Activated CD4-positive, alpha-beta T cell treated with anti-CD3 and anti-CD28 coated beads for 48 hours (primary cell): ENCODE measurements around the gene USP48.
"Not testable (repeated sequence)": the region's sequence is repeated elsewhere in the genome, so short reads cannot be mapped to it uniquely, and the experiment has no call there.

Experiments used
- DNase-seq: peaks from one replicate; pipeline ENCODE4 v3.0.0-alpha.2; 2020

Gene USP48

DNA sequence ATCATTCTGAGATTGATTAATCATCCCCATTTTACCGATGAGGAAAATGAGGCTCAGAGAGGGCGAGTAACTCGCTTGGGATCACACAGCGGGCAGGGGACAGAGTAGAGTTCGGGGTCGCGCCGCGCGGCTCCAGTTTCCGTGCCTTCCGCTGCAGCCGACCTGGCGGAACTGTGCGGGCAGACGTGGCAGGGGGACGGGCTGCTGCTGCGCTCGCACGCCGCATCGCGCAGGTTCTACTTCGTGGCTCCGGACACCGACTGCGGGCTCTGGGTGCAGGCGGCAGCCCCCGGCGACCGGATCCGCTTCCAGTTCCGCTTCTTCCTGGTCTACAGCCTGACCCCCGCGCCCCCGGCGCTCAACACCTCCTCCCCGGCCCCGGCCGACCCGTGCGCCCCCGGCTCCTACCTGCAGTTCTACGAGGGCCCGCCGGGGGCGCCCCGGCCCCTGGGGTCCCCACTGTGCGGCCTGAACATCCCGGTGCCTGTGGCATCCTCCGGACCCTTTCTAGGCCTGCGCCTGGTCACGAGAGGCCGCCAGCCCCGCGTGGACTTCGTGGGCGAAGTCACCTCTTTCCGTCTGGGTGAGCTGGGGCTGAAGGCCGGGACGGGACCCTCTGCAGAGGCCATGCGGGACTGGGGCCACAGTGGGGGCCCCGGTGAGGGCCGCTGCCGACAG is 31.4 kb upstream of the USP48 start:
- DNase-seq = peak; percentile 48

DNA sequence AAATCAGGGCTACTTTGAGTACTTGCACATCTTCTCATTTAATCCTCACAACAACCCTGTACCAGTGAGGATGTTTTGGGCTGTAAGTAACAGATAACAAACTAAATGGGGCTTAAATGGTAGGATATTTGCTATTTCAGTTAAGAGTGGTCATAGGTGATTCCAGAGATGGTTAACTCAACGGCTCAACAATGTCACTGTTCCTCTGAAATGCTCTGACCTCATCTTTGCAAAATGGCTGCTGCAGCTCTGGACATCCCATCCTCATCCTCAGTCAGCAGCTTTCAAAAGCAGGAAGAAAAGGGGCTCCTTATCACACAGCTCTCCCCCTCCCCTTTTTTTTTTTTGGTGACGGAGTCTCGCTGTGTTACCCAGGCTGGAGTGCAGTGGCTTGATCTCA is 30.6 kb upstream of the USP48 start:
- DNase-seq = no peak

DNA sequence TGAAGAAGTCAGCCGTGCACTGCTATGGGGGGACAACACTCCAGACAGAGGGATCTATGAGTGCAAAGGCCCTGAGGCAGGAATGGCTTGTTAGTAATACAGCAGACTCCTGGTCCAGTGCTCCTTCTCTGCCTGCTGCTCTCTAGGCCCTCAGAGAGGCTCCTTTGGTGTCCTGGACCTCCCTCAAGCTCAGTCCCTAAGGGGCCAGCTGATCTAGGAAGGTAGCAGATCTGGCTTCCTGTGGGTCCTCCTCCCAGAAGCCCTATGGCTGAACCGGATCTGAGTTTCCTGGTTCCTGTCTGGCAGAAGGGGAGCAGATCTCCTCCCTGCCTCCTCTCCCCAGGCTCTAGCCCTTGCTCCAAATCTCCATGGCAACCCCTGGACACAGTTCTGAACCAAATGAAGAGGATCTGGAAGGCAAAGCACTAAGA is 28.9 kb upstream of the USP48 start, which contains the start of gene LDLRAD2:
TSS of gene LDLRAD2 (plus strand) at position 391 of the 431 bp plus-strand sequence. CDS start 187 bp downstream, outside the sequence.
- DNase-seq = no peak

DNA sequence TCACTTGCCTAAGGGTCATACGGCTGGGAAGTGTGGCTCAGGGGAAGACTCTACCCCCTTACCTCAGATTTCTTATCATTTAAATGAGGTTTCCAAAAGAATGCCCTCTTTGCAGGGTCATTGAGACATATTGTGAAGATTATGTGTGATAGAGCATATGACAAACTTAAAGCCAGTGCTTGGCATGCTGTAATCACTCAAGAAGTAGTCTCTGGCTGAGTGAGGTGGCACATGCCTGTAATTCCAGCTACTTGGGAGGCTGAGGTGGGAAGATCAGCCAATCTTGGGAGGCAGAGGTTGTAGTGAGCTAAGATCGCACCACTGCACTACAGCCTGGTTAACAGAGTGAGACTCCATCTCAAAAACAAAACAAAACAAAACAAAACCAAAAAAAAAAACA is 21.6 kb upstream of the USP48 start:
- DNase-seq = no peak

DNA sequence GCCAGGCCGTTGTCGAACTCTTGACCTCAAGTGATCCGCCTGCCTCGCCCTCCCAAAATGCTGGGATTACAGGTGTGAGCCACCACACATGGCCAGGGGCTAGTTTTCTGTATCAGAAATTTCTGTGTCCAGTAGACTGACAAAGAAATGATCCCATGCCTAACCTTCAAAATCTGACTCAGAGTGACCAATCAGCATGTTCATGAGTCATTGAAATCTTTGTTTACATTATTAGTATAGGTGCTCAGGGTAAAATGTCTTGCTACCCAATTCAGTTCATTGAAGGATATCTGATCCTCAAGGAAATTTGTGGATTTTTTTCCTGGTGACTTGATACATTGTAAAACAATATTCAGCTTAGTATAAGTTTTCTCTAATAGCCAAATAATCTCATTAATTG is 18.2 kb upstream of the USP48 start:
- no peak for DNase-seq

DNA sequence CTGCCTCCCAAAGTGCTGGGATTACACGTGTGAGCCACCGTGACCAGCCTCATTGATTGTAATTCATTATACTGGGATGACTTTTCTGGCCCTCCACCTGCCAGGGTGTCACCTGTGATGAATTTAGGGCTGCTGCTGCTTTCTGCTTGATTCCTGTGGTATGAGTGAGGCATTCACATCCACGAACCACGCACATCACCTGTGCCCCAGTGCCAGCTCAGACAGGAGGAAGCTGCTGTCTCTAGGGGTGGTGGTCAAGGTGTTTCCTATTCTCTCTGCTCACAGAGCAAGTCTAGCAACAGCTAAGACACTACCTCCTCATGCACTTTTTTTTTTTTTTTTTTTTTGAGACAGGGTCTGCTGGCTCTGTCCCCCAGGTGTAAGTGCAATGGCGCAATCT is 16.8 kb upstream of the USP48 start:
- no peak for DNase-seq

DNA sequence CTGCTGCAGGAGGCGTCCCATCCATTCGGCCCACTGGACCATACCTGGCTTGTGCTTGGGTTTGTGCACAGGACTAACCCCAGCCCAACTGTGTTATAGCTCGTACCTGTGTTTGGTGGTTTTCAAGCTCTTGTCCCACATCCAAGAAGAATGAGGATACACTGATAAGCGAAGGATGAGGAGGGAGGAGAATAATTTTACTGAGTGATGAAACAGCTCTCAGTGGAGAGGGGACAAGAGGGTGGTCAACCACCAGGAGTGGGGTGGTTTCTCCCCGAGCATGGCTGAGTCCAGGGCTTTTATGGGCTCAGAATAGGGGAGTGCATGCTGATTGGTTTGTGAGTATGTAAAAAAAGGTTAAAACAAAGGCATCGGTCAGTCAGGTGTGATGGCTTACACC is 12.1 kb upstream of the USP48 start:
- no peak for DNase-seq

DNA sequence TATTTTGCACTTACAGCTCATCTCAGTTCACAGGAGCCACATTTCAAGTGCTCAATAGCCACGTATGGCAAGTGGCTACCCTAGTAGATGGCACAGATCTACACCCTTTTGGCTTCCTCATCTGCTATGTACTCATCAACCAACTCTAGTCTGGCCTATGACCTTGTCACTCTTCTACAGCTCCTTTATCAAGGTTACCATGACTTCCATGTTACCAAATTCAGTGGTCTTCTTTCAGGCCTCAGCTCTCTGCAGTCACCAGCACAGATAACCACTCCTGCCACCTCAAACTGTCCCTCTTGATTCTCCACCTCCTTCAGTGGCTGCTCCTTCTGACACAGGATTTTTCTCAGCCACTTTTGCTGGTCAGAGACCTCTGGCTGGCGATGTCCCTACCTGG is 11.7 kb upstream of the USP48 start:
- DNase-seq = no peak

DNA sequence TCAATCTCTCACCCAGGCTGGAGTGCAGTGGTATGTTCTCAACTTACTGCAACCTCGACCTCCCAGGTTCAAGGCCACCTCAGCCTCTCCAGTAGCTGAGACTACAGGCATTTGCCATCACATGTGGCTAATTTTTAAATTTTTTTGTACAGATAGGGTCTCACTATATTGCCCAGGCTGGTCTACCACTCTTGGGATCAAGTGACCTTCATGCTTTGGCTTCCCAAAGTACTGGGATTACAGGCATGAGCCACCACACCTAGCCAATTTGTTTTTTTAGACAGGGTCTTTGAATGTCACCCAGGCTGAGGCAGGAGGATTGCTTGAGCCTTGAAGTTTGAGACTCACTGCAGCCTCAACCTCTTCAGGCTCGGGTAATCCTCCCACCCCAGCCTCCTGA is 10.2 kb upstream of the USP48 start:
- no peak for DNase-seq

DNA sequence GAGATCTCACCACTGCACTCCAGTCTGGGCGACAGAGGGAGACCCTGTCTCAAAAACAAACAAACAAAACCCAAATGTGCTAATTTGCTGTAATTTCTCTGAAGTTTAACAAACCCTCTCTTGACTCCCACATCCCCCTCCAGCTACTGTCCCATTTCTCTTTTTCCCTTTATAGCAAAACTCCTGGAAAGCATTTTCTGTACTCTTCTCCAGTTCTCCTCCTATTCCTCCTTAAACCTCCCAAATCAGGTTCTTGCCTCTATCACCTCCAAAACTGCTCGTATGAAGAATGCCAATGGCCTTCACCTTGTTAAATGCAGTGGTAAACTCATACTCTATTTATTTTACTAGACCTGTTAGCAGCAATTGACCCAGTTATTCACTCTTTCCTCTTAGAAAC is 3.7 kb upstream of the USP48 start:
- DNase-seq = no peak

DNA sequence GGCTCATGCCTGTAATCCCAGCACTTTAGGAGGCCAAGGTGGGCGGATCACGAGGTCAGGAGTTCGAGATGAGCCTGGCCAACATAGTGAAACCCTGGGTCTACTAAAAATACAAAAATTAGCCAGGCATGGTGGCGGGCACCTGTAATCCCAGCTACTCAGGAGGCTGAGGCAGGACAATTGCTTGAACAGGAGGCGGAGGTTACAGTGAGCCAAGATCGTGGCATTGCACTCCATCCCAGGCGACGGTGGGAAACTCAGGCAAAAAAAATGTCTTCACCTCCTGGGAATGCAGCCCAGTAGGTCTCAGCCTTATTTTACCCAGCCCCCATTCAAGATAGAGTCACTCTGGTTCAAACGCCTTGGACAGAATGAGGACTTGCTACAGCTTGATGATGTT is 2.8 kb upstream of the USP48 start:
- DNase-seq = not testable (repeated sequence)

DNA sequence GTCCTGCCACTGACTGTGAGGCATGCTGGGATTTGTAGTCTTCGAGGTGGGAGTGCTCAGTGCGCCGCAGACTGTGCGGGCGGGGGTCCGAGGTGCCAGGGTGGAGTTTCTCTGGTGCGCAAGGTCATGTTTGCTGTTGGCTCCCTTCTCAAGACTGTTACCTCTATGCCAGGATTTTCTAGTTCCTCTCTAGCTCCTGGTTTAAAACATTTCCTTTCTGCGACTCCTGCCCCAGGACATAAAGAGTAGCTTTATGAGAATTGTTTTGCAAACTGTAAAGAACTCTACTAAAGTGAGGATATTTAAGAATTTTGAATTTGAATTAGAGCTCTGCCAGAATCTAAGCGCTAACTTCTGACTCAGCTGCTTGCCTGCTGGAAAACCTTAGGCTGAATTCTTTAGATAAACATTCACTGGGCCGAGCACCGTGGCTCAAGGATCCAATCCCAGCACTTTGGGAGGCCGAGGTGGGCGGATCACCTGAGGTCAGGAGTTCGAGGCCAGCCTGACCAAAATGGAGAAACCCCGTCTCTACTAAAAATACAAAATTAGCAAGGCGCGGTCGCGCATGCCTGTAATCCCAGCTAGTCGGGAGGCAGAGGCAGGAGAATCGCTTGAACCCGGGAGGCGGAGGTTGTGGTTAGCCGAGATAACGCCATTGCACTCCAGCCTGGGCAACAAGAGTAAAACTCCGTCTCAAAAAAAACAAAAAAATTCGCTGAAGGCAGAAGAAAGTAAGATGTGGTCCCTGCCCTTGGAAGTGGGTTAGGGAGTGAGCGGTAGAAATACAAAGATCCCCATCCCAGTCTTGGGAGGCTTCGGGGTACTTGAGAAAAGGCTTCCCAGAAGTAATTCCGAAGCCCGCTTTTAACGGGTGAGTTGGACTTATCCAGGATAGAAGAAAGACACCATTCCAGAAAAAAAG is 992 bp upstream of the USP48 start:
- no peak for DNase-seq

DNA sequence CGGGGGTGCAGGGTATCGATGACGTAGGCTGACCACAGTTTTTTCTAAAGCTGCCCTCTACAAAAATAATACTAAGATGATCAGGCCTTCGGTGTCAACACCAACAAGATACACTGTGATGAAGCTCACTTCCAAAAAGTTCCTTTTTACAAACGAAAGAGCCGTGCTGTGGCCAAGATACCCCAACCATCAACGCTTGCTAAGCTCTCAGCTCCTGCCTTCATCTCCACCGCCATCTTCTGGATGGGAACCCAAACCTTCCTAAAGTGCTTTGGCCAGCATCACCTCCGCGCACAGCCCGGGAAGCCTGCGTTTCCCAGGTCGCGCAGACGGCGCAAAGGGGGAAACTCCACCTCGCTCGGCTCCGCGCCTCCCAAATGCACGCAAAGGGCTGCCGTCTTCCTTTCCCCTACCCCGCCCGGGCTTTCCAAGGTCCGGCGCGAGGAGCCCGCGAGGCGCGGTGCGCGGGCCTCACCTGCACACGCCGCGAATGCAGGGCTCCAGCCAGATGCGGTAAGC is 541 bp downstream of the USP48 start:
- peak; percentile 64 for DNase-seq

DNA sequence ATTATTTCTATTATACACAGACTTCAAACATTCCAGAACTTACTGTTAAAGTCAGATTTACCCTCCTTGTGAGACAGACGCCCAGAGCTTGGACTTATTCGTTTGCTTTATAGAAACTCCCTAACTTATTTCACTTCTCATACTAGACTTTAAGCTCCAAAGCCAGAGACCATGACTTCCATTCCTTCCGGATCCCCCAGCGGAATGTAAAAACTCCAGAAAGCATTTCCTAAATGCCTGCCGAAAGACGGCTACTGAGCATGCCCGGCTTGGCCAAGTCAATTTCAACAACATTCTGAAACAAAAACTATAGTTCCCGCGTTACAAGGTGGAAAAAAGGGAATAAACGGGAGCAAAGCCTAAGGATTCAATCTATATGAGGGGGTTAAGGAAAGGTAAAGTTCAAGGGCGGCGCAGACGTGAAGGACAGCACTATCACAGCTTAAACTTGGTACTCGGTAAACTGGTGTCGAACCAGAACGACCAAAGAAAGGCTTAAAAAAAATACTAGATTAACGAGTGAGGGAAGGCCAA is 1.1 kb downstream of the USP48 start:
- no peak for DNase-seq

DNA sequence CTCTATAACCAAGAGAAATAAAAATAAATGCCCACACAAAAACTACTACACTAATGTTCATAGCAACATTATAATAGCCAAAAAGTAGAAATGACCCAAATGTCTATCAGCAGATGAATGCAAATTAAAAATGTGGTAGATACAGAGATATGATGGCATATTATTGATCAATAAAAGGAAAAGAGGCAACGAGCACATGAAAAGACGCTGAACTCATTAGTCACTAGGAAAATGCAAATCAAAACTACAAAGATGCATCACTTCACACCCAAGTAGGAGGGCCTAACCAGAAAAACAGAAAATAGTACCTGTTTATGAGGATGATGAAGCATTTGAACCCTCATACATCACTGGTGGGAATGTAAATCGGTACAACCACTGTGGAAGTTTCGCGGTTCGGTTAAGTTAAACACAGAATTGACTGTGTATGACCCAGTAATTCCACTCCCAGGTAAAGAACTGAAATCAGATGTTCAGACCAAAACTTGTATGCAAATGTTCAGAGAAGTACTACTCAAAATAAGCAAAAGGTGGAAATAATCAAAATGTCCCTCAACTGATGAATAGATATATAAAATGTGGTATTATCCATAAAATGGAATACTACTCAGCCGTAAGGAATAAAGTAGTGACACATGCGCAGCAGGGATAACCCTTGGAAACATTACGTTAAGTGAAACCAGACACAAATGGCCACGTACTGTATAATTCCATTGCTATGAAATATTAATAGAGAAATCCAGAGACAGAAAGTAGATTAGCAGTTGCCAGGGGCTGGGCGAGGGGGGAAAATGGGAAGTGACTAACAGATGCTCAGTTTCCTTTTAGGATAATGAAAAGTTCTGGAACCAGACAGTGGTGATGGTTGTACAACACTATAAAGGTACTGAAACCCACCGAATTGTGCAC is 3.1 kb downstream of the USP48 start:
- peak; percentile 67 for DNase-seq

DNA sequence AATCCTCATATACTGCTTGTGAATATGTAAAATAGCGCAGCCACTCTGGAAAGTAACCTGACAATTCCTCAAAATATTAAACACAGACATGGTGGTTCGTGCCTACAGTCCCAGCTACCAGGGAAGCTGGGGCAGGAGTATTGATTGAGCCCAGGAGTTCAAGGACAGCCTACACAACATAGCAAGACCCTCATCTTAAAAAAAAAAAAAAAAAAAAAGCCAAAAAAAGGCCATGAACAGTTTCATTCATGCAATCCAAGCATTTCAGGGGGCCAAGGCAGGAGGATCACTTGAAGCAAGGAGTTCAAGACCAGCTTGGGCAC is 4.6 kb downstream of the USP48 start:
- DNase-seq = no peak

DNA sequence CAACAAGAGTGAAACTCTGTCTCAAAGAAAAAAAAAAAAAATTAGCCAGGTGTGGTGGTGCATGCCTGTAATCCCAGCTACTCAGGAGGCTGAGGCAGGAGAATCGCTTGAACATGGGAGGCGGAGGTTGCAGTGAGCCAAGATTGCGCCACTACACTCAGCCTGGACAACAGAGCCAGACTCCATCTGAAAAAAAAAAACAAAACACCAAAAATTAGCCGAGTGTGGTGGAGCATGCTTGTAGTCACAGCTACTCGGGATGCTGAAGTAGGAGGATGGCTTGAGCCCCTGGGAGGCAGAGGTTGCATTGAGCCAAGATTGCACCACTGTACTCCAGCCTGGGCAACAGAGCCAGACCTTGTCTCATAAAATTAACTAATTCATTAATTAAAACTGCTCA is 6.0 kb downstream of the USP48 start:
- DNase-seq = not testable (repeated sequence)

DNA sequence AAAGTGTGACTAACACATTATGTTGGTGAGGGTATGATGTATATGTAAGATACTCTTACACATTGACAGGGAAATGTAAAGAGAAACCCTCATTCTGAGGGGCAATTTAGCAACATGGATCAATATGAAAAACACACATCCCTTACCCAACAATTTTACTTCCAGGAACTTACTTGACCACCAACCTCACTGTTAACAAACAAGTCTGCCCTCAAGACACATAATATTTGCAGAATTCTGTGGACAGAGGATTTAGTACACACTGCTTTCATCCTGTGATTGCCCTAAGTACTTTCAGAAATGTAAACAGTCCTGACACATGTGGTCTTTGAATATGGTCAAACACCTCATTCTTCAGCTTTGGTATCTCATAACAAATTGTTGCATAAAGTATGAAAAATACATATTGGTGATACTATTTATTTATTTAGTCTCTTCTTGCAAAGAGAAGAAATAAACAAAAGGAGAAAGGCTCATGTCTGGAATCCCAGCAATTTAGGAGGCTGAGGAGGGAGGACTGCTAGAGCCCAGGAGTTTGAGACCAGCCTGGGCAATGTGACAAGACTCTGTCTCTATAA is 6.9 kb downstream of the USP48 start:
- no peak for DNase-seq

DNA sequence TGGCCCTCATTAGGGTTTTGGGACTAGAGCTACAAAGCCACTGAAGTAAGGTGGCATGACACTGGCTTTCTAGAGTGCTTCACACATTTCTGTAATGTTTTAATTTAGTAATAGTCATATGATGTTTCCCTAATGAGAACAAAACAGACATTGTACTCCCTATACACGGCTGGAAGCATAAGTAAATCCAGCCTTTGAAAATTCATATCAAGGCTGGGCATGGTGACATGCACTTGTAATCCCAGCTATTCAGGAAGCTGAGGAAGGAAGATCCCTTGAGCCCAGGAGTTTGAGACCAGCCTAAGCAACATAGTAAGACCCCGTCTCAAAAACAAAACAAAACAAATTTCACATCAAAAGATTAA is 7.4 kb downstream of the USP48 start:
- DNase-seq = no peak

DNA sequence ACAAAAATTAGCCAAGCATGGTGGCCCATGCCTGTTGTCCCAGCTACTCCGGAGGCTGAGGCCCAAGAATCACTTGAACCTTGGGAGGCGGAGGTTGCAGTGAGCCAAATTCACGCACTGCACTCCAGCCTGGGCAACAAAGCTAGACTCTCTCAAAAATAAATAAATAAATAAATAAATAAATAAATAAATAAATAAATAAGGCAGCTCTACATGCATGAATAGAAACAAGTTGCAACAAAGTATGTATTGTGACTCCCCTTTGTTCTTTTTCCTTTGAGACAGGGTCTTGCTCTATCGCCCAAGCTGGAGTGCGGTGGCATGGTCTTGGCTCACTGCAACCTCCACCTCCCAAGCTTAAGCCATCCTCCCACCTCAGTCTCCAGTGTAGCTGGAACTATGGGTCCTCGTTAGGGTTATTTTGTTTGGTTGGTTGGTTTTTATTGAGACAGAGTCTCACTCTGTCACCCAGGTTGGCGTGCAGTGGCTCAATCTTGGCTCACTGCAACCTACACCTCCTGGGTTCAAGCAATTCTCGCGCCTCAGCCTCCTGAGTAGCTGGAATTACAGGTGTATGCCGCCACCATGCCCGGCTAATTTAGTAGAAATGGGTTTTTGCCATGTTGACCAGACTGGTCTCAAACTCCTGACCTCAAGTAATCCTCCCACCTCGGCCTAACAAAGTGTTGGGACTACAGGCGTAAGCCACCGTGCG is 8.0 kb downstream of the USP48 start:
- no peak for DNase-seq

DNA sequence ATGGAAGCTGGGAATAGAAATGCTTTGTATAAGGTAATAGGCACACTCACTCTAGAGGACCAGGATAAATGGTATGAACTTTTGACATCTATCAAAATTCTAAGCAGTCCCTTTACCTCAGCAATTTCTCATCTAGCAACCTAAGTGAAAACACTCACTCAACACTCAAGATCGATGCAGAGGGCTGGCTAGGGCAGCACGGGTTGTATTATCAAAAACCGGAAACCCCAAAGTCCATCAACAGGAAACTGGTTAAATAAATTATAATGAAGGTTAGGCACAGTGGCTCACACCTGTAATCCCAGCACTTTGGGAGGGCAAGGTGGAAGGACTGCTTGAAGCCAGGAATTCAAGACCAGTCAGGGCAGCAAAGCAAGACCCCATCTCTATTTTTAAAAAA is 9.4 kb downstream of the USP48 start:
- DNase-seq = peak; percentile 21

DNA sequence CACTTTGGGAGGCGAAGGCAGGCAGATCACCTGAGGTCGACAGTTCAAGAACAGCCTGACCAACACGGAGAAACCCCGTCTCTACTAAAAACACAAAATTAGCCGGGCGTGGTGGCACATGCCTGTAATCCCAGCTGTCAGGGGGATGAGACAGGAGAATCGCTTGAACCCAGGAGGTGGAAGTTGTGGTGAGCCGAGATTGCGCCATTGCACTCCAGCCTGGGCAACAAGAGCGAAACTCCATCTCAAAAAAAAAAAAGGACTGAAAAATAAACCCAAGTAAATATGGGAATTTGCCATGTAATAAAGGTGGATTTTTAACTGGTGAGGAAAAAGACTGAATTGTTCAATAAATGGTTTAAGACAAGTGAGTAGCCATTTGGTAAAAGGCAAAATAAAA is 11.3 kb downstream of the USP48 start:
- DNase-seq = not testable (repeated sequence)
